HS-27A (cell line): Measurements from ENCODE around the gene TRAF3.
"Not testable (repeated sequence)": the region's sequence is repeated elsewhere in the genome, so short reads cannot be mapped to it uniquely, and the experiment has no call there.

Experiments
- DNase-seq: peaks from one replicate; pipeline ENCODE4 v3.0.0-alpha.2; 2012; ENCODE audit warnings: low read depth, missing footprints

Gene TRAF3

DNA sequence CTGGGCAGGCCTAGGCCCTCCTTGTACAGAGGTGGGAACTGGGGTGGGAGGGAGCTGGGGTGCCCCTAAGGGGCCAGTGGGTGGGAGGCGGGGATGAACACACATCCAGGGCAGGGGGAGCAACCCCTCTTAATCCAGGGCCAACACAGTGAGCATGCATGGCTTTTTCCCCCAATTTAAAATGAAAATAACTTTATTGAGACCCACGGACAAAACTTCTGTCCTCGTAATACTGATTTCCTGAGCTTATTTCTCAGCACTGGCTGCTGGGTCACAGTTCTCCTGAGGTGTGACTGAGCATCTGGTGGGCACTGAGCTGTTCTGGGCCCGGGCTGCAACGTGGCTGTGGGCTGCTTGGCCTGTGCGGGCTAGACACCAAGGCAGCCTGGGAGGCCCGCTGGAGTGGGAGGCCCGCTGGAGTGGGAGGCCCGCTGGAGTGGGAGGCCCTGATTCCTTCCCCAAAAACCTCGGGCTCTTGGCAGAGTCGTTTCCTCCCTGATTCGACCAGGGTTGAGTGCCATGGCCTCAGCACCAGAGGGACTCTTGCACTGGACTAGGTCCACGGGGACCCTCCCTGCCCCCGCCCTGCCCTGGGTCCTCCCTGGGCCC is 24.9 kb upstream of the TRAF3 start:
- no peak for DNase-seq

- DNase-seq, result no peak
These were observed 22.6 kb upstream of the TRAF3 start for GRCh38 chr14:102754370-102755262.

- no peak for DNase-seq
These were observed 19.6 kb upstream of the TRAF3 start for GRCh38 chr14:102757646-102758045.

DNA sequence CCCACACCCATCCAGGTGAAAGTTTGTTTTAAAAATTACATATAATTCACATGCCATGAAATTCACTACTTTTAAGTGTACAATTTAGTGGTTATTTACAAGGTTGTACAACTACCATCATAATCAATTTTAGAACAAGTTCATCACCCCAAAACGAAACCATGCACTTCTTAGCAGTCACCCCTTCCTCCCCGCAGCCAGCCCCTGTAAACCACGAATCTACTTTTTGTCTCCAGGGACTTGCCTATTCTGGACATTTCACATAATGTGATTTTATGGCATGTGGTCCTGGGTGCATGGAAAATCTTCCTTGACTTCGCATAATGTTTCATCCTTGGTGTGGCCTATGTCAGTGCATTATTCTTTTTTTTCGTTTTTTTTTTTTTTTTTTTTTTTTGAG is 19.2 kb upstream of the TRAF3 start:
- no peak for DNase-seq

DNA sequence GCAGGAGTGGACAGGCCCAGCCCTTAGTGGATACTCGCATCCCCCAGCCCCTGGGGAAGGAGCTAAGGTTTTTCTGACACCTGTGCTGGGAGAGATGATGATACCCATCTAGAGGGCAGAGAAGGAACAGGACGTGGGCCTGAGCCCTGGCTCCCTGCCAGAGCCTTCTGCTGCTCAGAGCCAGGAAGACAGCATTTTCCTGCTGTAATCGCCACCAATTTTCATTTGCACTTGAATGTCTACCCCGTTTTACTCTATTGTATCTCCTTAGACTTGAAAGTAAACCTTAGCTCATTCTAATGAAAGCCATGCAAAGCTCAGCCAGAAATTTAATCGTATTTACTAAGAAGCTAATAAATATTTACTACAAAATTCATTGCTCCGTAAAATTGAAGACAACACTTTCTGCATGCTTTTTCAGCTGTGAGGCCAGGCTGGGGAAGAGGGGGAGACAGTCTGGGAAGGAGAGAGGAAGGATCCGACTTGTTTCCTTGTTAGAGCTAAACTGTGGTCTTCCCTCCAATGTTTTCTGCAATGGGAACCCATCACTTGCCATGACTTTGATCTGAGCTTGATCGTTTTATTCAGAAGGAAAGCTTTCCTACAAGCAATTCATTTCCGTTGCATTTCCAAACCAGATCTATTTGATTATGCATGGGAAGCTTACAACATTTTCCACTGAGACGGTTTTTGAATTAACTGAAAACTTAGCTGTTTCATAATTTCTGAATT is 17.6 kb upstream of the TRAF3 start:
- DNase-seq, result no peak

DNA sequence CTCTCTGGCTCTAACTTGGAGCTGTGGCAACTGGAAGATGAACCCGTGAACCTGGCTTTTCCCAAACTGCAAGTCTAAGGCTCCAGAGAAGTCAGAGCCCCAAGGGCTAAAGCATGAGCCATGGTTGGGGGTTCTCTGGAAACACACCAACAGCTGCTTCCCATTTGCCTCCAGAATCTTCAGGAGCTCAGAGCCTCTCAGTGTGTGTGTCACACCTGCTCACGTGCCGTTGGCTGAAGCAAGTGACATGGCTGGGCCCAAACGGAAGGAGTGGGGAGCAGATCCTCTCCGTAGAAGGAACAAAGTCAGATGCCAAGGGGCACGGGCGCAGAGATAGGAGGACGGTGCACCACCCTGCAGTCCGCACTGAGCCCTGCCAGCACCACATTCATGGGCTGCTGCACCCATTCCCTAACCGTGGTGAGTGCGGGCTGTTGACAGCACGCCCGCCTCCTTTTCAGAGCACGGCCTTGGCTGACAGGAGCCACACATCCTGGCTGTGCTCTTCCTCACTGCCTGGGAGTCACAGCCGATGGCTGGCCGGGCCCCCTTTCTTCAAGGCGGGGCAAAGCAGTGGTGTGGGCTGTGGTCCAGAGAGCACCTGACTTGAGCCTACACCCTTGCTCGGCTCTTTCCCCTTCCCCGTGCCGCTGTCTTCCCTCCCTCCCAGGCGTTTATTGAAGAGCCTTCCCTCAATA is 16.6 kb upstream of the TRAF3 start:
- no peak for DNase-seq

DNA sequence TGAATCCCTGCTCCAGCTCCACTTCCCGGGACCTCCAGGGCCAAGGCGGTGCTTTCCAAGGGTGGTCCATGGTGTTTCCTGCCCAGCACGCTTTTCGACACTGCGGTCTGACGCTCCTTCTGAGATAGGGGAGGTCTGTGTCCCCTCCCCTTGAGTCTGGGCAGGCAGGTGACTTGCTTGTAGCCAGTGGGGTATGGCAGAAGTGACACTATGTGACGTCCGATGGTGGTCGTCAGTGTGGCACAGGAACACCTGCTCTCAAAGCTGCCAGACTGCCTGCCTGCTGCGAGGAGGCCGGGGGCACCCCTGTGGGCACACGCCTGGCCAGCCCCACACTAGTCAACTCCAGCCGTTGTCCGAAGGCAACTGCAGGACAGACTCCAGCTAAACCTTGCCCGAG is 16.0 kb upstream of the TRAF3 start:
- no peak for DNase-seq

DNA sequence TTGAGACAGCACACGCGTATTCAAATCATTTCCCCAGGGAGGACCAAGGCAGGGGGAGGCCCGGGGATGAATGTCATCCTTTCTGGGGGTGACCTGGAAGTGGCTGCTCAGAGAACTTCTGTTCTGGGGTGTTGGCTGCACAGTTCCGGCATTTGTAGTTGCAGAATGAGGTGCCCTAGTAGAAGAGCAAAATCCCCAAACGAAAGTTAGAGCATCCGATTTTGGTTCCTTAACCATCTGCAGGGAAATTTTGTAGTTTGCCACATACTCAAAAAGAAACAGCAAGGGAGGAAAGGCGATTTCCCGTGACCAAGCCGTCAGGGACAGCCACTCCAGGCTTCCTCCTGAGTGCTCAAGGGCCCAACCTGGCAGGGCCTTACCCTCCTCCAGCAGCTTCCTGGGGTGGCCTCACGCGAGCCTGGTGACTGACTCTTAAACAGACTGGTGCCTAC is 13.0 kb upstream of the TRAF3 start:
- no peak for DNase-seq

GRCh38 chr14:102765770-102766169 is 11.5 kb upstream of the TRAF3 start:
- not testable (repeated sequence) for DNase-seq

GRCh38 chr14:102768223-102769048 is 8.8 kb upstream of the TRAF3 start:
- DNase-seq, result no peak

GRCh38 chr14:102769049-102769327 is 8.3 kb upstream of the TRAF3 start:
- DNase-seq, result no peak

GRCh38 chr14:102770147-102771123 is 6.8 kb upstream of the TRAF3 start:
- no peak for DNase-seq

DNA sequence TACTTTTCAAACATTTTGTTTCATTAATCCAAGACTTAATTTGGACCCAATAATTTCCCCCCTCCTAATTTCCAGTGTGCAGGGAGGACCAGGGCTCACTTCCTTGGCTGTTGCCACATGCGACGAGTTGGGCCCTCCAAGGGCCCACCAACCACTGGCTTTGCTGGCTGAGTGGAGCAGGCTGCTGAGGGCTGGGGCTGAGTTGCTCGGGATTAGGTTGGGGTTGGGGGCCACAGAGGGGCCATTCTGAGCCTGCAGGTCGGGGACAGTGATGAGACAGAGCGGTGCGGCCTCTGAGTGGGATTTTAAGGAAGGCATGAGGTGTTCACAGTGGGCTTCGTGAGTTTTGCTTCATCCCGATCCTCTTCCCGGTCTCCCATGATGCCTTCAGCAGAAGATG is 6.1 kb upstream of the TRAF3 start:
- DNase-seq, result no peak

GRCh38 chr14:102772781-102773570 is 4.3 kb upstream of the TRAF3 start:
- DNase-seq, result no peak

DNA sequence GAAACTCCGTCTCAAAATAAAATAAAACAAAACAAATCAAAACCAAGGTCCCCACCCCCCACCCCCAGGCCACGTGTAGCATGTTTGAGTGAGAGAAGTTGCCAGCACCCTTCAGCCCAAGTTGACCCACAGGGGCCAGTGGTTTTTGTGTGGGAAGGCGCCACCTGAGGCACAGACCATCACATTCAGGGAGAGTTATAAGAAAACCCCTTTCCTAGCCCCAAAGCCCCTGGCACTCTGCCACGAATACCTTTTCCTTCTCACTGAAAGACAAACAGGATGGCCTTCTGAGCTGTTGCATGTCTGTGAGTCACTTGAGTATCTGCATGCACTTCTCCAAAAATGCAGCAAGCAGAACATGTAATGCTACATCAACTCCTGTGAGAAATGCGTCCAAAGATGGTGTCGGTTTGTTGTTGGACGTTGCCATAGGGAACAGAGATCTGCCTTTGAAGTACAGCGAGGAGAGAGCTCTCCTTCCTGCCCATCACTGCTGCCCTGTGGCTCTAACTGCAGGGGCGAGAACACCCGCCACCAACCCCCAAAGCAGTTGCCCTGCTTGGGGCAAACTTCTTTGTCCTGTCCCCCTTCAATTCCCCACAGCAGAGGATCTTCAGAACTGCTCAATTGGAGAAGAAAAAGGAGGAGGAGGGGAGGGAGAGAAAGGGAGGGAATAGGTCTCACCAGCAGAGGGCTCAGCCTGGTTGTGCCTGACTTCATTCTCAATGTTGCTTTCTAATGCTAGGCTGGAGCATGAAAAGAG is 2.7 kb upstream of the TRAF3 start:
- DNase-seq, result no peak

DNA sequence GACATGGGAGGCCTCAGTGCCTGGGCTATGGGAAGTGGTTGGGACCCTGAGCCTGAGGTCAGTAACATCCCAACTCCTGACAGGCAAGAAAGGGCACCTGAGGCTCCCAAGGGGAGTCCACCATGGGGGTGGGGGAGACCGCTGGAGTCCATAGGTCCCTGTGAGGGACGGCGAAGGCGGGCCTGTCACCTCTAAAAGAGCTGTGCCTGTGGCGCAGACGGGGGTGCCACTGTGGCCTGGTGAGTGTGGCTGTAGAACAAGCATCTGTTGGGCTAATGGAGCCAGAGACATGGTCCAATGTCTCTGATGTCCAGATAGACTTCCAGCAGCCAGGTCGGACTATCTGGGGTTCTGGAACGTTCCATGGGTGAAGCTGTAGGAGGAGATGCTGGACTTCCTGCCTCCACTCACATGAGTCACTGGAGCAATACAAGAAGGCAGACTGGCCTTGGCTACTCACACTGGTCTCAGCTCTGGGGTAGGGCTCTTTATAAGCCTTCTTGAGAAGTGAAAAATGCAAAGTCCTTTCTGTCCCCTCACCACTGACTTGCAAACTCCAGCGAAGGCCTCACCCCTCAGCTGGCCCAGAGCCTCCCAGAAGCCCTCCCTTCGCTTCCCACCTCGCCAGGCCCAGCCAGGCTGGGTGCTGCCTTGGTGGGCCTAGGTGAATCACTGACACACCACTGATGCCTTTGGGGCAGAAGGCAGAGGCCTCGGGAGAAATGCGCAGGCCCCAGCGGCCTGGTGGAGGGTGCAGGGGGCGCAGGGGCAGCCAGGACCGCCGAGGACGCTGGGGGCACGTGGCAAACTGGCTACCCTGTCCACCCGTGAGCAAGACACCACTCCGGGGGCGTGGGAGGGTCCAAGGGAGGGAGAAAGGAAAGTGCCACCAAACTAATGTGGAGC is 1.1 kb upstream of the TRAF3 start:
- DNase-seq, result no peak

DNA sequence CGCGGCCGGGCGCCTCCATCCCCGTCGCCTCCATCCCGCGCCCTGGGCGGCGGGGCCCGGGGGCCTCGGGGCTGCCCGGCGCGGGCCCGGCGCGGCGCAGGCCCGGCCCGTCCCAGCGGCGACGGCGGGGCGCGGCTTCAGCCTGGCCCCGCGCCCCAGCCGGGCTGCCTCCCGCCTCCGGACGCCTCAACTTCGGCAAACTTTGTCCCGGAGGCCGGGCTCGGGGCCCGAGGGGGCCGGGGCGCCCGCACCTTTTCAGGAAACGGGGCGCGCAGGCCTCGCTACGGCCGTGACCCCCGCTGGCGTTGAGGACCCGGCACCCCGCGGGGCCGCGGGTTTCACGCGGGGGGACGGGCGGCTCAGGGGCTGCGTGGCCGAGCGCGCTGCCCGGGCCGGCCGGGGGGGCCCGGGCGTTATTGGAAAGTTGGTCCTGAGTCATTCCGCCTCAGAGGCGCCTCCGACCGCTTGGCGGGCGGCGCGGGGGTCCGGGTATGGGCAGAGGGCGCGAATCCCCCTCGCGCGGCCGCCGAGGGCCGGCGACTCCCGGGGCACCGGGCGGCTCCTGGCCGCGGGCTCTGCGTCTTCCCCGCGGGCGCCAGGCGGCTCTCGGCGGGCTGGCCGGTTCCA is 575 bp downstream of the TRAF3 start:
- no peak for DNase-seq
